HK-2 (cell line): ENCODE data around the gene TBC1D22A.
"Not testable (repeated sequence)": the region's sequence is repeated elsewhere in the genome, so short reads cannot be mapped to it uniquely, and the experiment has no call there.

Experiments used
- DNase-seq: peaks from one replicate; pipeline ENCODE4 v3.0.0-alpha.2; 2018; ENCODE audit not compliant: unreplicated experiment

The TBC1D22A gene

DNA sequence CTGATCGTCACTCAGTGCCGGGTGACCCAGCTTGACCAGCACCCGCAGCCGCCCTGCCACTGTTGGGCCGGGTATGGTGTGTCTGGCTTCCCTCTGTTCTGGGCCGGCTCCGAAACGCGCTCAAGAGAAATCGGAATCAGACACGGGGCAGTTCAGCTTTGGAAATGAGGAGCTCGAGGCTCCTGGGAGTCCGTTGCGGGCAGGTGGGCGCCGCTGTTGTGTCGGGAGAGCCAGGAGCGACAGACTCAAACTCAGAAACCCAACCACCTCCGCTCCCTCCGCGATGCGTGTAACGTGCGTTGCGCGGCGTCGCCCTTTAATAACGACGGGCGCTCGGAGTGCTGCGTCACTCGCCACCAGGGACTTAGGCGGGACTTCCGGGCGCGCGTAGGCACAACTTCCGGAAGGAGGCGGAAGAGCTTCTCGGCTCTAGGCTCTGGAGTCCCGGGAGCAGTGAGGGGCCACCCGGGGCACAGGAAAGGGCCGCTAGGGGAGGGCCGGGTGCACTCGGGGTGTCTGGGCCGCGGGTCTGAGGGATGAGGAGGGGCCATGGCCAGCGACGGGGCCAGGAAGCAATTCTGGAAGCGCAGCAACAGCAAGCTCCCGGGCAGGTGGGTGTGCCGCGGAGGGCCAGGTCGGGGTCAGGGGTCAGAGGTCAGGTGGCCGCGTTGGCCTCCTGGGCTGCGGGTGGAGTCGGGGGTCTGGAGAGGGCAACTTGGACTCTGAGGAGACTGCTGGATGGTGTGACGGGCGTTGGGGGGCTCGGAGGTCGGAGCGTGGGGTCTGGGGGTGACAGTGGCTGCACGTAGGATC, at the start of gene TBC1D22A:
TBC1D22A (plus strand) TSS at position 413 of the 813 bp plus-strand sequence; CDS start at position 550, 137 bp downstream.
- peak; percentile 91 for DNase-seq

DNA sequence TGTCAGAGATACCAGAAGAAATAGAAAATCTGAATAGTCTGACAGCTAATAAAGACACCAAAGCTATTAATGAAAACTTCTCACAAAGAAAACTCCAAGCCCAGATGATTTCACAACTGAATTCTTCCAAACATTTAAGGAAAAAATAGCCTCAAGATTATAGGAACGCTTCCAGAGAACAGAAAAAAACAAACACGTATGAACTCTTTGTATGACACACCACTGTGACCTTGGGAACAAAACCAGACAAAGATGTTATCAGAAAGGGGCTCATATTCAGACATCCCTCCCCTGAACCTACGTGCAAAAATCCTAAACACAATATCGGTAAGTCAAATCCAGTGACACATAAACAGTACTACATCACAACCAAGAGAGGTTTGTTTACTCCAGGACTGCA, 47.9 kb upstream of the TBC1D22A start:
- no peak for DNase-seq

GRCh38 chr22:46719921-46720320, 42.5 kb upstream of the TBC1D22A start:
- no peak for DNase-seq

GRCh38 chr22:46721501-46722085, 40.9 kb upstream of the TBC1D22A start:
- DNase-seq = no peak

DNA sequence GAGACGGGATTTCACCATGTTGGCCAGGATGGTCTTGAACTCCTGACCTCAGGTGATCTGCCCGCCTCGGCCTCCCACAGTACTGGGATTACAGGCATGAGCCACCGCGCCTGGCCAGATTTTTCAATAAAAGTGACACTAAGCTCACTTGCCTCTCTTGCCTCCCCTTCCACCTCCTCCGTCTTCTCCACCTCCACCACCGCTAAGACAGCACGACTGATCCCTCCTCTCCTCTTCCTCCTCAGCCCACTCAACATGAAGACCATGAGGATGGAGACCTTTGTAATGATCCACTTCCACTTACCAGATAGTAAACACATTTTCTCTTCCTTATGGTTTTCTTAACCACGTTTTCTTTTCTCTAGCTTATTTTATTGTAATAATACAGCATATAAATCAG, 38.6 kb upstream of the TBC1D22A start:
- no peak for DNase-seq

- DNase-seq = no peak
Observed at GRCh38 chr22:46725096-46725495, 37.4 kb upstream of the TBC1D22A start.

DNA sequence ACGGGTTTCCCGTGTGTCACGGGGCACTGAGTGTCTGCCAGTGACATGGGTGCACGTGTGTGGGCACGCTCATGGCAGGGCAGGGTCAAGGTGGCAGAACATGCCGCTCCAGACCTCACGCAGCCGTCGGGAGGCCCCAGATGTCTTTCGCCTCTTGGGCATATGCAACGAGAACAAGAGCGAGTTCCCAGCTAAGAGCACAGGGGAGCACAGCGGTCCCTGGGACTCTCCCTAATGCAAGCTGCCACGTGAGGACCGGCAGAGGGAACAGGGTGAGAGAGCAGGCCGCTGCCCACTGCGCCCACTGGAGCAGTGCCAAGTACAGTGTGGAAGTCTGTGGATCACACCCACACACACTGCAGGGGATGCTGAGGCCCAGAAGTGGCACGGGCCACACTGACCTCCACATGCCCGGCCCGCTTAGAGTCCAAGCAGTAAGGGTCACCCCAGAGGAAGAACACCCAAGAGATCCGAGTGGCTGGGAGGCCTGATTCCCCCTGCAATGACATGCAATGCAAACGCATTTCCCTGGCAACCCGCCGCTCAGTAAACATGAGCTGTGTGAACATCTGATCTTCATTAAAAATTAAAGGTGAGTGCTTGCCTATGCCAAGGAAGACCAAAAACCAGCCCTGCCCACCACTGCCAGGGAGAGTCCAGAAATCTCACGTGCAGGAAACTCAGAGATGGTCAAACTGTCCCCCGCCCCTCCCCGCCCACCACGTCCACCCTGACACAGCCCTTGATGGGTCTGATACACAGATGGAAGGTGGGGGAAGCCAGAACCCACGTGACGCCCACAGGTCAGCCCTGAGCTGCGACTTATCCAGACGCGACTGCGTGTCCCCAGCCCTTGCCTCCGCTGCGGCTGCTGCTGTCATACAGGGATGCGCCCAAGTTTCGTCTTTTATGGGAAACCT, 36.1 kb upstream of the TBC1D22A start:
- no peak for DNase-seq

DNA sequence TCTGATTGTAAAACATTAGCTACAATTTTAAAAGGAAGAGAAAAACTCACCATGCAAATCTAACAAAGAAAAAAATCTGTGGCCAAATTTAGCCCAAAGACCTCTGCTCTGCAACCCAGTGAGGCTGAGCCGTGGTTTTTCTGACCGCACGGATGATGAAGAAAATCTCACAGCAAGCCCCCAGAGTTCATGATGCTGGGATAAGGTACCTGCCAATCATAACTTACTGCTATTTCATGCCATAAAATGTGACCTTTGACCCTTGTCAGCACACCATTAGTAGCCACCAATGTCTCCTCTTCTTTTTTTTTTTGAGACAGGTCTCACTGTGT, 35.5 kb upstream of the TBC1D22A start:
- no peak for DNase-seq

- no peak for DNase-seq
Observed at GRCh38 chr22:46727813-46728364, 34.6 kb upstream of the TBC1D22A start.

DNA sequence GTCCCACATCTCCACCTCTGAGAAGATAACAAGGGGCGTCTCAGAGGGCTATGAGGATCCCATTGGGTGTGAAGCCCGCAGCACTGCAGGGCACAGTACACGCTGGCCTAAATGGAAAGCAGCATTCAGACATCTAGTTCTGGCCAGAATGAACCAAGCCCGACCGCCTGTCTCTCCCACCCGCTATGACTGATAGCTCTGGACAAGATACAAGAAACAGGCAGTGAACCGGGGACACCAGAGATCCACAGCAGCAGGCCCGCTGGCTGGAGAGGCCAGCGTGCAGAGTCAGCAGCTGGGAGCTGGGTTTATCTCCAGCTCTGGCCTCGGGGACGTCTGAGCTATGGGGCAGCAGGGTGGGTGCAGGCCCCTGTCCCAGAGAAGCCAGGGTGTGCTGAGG, 34.0 kb upstream of the TBC1D22A start:
- DNase-seq = no peak

GRCh38 chr22:46730568-46731245, 31.7 kb upstream of the TBC1D22A start:
- no peak for DNase-seq

GRCh38 chr22:46731246-46732040, 31.0 kb upstream of the TBC1D22A start:
- peak; percentile 77 for DNase-seq

GRCh38 chr22:46732041-46732379, 30.4 kb upstream of the TBC1D22A start:
- DNase-seq = no peak

DNA sequence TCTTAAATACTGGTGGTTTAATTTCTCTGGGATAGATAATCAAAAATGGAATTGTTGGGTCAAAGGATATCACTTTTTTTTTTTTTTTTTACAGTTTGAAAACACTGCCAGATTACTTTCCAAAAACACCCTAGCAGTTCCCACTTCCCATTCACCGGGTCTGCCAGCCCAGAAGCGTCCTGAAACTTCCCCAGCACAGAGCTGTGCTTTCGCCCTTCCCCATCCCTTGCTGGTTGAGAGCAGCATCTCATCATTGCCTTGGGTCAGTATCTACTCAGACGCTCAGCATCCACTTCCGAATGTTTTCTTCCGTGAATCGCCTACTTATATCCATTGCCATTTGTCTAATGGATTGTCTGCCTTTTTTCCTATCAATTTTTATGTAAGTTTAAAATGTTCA, 29.9 kb upstream of the TBC1D22A start:
- no peak for DNase-seq

DNA sequence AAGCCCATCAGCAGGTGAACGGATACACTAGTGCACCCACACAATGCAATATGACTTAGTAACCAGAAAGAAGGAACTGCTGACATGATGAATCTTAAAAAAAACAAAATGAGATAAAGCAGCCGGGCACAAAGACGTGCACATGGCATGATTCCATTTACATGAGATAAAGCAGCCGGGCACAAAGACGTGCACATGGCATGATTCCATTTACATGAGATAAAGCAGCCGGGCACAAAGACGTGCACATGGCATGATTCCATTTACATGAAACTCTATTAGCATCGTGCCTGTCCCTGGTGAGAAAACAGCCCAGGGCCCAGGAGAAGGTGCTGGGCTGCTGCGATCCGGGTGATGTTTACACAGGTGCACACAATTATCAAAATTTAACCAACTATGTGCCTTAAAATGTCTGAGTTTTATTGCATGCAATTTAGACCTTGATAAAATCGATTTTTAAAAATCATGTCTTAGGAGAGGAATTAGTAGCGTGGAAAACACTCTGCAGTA, 28.2 kb upstream of the TBC1D22A start:
- not testable (repeated sequence) for DNase-seq

DNA sequence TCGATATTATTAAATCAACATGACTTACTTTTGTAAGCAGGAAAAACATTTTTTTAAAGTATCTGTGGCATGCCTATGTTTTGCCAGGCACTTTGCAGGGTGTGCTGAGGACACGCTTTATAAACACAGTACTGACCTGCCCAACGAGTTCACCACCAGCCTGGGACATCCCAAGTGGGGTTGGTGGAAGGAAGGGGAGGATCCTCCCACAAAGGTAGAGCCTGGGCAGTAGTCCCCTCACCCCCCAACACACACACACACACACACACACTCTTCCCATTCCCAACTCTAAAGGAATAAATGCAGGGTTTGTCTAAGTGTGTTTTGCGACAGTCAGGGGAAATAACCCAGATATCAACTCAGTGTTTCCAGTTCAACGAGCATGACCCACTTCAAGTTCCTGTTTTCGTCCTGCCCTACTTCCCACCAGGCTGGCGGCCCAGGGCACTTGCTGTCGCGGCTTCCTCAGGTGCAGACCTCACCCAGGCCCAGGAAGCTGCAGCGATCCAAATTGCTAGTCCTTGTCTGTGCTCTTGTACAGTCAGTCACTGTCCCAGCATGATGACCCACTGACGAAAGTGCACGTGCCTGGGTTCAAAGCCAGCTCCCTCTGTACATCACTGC, 27.5 kb upstream of the TBC1D22A start:
- peak; percentile 25 for DNase-seq

GRCh38 chr22:46735747-46736608, 26.5 kb upstream of the TBC1D22A start:
- no peak for DNase-seq

- DNase-seq = no peak
Observed at GRCh38 chr22:46736705-46737104, 25.7 kb upstream of the TBC1D22A start.
